HepG2 (cell line): ENCODE measurements around the gene CDK18. TPM values are rescaled to one million over a fixed set of nuclear protein-coding genes. Genes with fewer than 3 reads are reported as not detected.
A peak's percentile ranks its signal among the peaks of the same experiment; 100 is the strongest.

Experiments
- ATAC-seq: fragments of 200-7000 bp; cut with Tn5 transposase; 3 replicates; pipeline ENCODE4 v1.9.1; 2020; ENCODE audit warnings: mild to moderate bottlenecking, moderate library complexity
- BruUV-seq: library from RNA; stranded (reverse); fragments of 400-500 nt; replicated peaks from 2 replicates; lab custom pipeline; 2021; lab: Mats Ljungman, UMichigan
- CTCF ChIA-PET: fragments of 300-600 bp; formaldehyde crosslinking; extraction: SDS; loops from one replicate; lab custom pipeline; 2021; ENCODE audit warnings: low total read pairs, inconsistent platforms, low intra/inter-chr PET ratio; lab: Yijun Ruan, JAX
- POLR2A ChIA-PET: fragments of 350-600 bp; sonication (Branson Sonifier 250); formaldehyde crosslinking; loops from one replicate; lab custom pipeline; 2020; ENCODE audit warnings: antibody characterized with exemption, inconsistent platforms; lab: Yijun Ruan, JAX
- DNase-seq: peaks from one replicate; pipeline ENCODE4 v3.0.0-alpha.2; 2015; ENCODE audit warnings: low spot score
- FAIRE-seq: peaks from 3 replicates; lab custom pipeline; 2011; peaks lifted over from hg19 to GRCh38; lab: Jason Lieb, UNC
- H2AFZ ChIP-seq: one replicate; pipeline ENCODE4 v1.6.1; 2011; ENCODE audit warnings: low read length, inconsistent platforms
- H3K27ac ChIP-seq: fragments of 300-600 bp; 3 replicates; pipeline ENCODE4 v1.8.0; 2011; ENCODE audit warnings: mixed run types, mild to moderate bottlenecking, mixed read lengths, low read length, inconsistent platforms; ENCODE audit not compliant: insufficient read depth; ENCODE audit errors: extremely low read length
- H3K27me3 ChIP-seq, 2 experiments: fragments of 200-600 bp in 1 of 2; 2 replicates in 1 of 2; 3 replicates in 1 of 2; pipeline versions ENCODE4 v1.6.0 to v1.8.0; 2011; ENCODE audit warnings: low read length in 2 of 2, mild to moderate bottlenecking in 2 of 2, moderate library complexity in 2 of 2, inconsistent platforms in 1 of 2; ENCODE audit not compliant: insufficient read depth in 2 of 2, control insufficient read depth in 1 of 2
- H3K36me3 ChIP-seq, 2 experiments: fragments of 200-600 bp in 1 of 2; replicated peaks in 1 of 2; 2 replicates in 1 of 2; 3 replicates in 1 of 2; pipeline versions ENCODE4 v1.5.1 to v1.8.0; 2011; ENCODE audit warnings: low read length in 2 of 2, inconsistent platforms in 1 of 2; ENCODE audit not compliant: insufficient read depth in 2 of 2, control insufficient read depth in 1 of 2
- H3K4me1 ChIP-seq: 2 replicates; pipeline ENCODE4 v1.5.1; 2012; ENCODE audit warnings: low read length, inconsistent platforms; ENCODE audit not compliant: insufficient read depth
- H3K4me2 ChIP-seq: 2 replicates; pipeline ENCODE4 v1.6.0; 2011; ENCODE audit warnings: low read depth, low read length, inconsistent platforms
- H3K4me3 ChIP-seq, 3 experiments: fragments of 200-600 bp in 1 of 3; sonication (generic), shearing (Covaris generic) in 1 of 3; replicated peaks in 1 of 3; 2 replicates each; pipeline ENCODE4 v1.5.1; 2011 to 2016; ENCODE audit warnings: low read length in 3 of 3, inconsistent platforms in 2 of 3, low read depth in 2 of 3, mild to moderate bottlenecking in 2 of 3, control low read depth in 1 of 3, mixed read lengths in 1 of 3; ENCODE audit not compliant: insufficient read depth in 1 of 3
- H3K79me2 ChIP-seq: one replicate; pipeline ENCODE4 v1.6.1; 2011; ENCODE audit warnings: low read length, inconsistent platforms; ENCODE audit not compliant: insufficient read depth
- H3K9ac ChIP-seq: 2 replicates; pipeline ENCODE4 v1.6.0; 2011; ENCODE audit warnings: mild to moderate bottlenecking, low read depth, low read length, inconsistent platforms; ENCODE audit not compliant: insufficient read depth
- H3K9me3 ChIP-seq: 2 replicates; pipeline ENCODE4 v1.5.1; 2012; ENCODE audit warnings: mild to moderate bottlenecking, low read length
- H4K20me1 ChIP-seq: 2 replicates; pipeline ENCODE4 v1.6.0; 2011; ENCODE audit warnings: inconsistent platforms, mild to moderate bottlenecking, low read length, moderate library complexity; ENCODE audit not compliant: insufficient read depth
- EP300 ChIP-seq, 3 experiments: sonication (generic) in 1 of 3; formaldehyde crosslinking in 1 of 3; IDR thresholded peaks; 2 replicates each; pipeline versions ENCODE4 v1.5.1 to v1.6.1; 2011 to 2020; ENCODE audit warnings: low read depth in 2 of 3, low read length in 2 of 3, borderline replicate concordance in 1 of 3, improper control_type of control experiment in 1 of 3, mild to moderate bottlenecking in 1 of 3, missing genetic modification reagents in 1 of 3, moderate library complexity in 1 of 3
- GATAD2A ChIP-seq: IDR thresholded peaks from 2 replicates; pipeline ENCODE4 v1.6.1; 2016
- HOMEZ ChIP-seq: IDR thresholded peaks from 2 replicates; pipeline ENCODE4 v1.6.1; 2016; ENCODE audit warnings: low read depth
- MIER2 ChIP-seq: IDR thresholded peaks from 2 replicates; pipeline ENCODE4 v1.6.1; 2016; ENCODE audit warnings: missing biosample characterization, missing genetic modification reagents
- MIER3 ChIP-seq: IDR thresholded peaks from 2 replicates; pipeline ENCODE4 v1.6.1; 2016; ENCODE audit warnings: missing compliant biosample characterization, borderline replicate concordance
- NFIC ChIP-seq: IDR thresholded peaks from 2 replicates; pipeline ENCODE4 v1.6.1; 2012; ENCODE audit warnings: mild to moderate bottlenecking, low read length, inconsistent platforms
- RORA ChIP-seq: sonication (generic); formaldehyde crosslinking; IDR thresholded peaks from 2 replicates; pipeline ENCODE4 v1.5.0; 2020; ENCODE audit warnings: mild to moderate bottlenecking, missing genetic modification reagents, moderate library complexity
- STAG1 ChIP-seq: sonication (generic); formaldehyde crosslinking; IDR thresholded peaks from 2 replicates; pipeline ENCODE4 v1.4.0; 2020; ENCODE audit warnings: missing genetic modification reagents
- TEAD3 ChIP-seq: optimal IDR thresholded peaks from 2 replicates; pipeline ENCODE3; 2016; ENCODE audit warnings: borderline replicate concordance
- XRCC5 ChIP-seq: fragments of 200-400 bp; formaldehyde crosslinking; optimal IDR thresholded peaks from 2 replicates; pipeline ENCODE3; 2017; ENCODE audit warnings: mild to moderate bottlenecking, low read length
- ZNF124 ChIP-seq: sonication (generic); formaldehyde crosslinking; IDR thresholded peaks from 2 replicates; pipeline ENCODE4 v1.4.0; 2020; ENCODE audit warnings: missing genetic modification reagents
- ZNF160 ChIP-seq: sonication (generic); formaldehyde crosslinking; IDR thresholded peaks from 2 replicates; pipeline ENCODE4 v1.8.0; 2022; ENCODE audit warnings: mild to moderate bottlenecking, inconsistent platforms, missing genetic modification reagents
- WGBS: methylation state at CpG from one replicate; pipeline ENCODE4 v1.1.6; 2017; ENCODE audit warnings: low lambda C conversion rate; 5-methylcytosine and 5-hydroxymethylcytosine counted together
- in situ Hi-C: cut with HindIII; loops from 2 replicates; pipeline ENCODE4 v1.10.0; 2017; ENCODE audit warnings: low pct_unique_long_range_greater_than_20kb; ENCODE audit not compliant: extremely low pct_ligation_motif_present
- intact Hi-C: fragments of 100-400 bp; cut with micrococcal nuclease; formaldehyde crosslinking; loops from one replicate; pipeline ENCODE4 v1.10.0; 2022; ENCODE audit not compliant: unreplicated experiment
- polyA plus RNA-seq, 8 experiments: library from polyadenylated mRNA; depleted of rRNA in 3 of 8; stranded (reverse) in 7 of 8; unstranded in 1 of 8; fragments of >200 nt; fragmentation: Illumina TruSeq in 4 of 8; extraction: Trizol in 4 of 8; gene quantifications; 2 replicates each; pipeline versions ENCODE4 v1.2.1 to v1.2.3, GENCODE V29; 2011 to 2016; ENCODE audit warnings: low read depth in 4 of 8, missing spikeins in 1 of 8, mixed read lengths in 1 of 8; ENCODE audit not compliant: insufficient read depth in 1 of 8
- total RNA-seq, 5 experiments: library from RNA; depleted of rRNA; stranded (reverse); fragments of >200 nt; fragmentation: Illumina TruSeq; extraction: Trizol; gene quantifications; 2 replicates each; pipeline ENCODE4 v1.2.3, GENCODE V29; 2016; ENCODE audit warnings: low read depth in 1 of 5
- TF ChIP-seq, protein P1 (sequence below), 2 experiments: IDR thresholded peaks; 2 replicates each; pipeline ENCODE4 v1.6.1; 2011 to 2012; ENCODE audit warnings: low read length in 2 of 2, borderline replicate concordance in 1 of 2, low read depth in 1 of 2, mild to moderate bottlenecking in 1 of 2, moderate library complexity in 1 of 2
- TF ChIP-seq, protein P2 (sequence below): sonication (generic); formaldehyde crosslinking; IDR thresholded peaks from 2 replicates; pipeline ENCODE4 v1.4.0; 2020; ENCODE audit warnings: missing genetic modification reagents
- TF ChIP-seq, protein P3 (sequence below): sonication (generic); formaldehyde crosslinking; IDR thresholded peaks from 2 replicates; pipeline ENCODE4 v1.5.0; 2020; ENCODE audit warnings: mild to moderate bottlenecking, missing genetic modification reagents, moderate library complexity

Gene CDK18
- total and polyA plus RNA-seq, 2 of the 13 experiments (the other 11 are each of a cell fraction or from before 2014, with no cell fraction given), result 6.4 to 38.8 TPM

DNA sequence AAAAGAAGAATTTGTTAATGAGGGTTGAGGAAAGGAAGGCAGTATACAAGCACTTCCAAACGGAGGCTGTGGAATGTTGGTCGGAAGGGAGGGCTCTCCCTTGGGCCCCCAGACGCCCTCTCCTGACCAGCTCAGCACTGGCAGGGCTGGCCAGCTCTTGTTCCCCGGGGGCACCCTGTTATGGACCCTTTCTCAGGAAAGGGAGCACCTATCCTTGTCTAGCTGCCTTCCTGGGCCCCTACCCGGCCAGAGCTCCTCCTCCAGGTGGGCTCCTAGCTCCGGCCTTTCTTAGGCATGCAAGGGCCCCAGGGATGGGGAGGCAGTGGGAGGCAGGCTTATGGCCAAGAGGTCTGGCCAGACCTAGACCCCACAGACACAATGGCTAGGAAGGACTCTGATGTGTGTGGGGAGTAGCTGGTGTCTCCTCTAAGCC, 49.5 kb upstream of the CDK18 start:
- no peak overlapping the region for H3K4me3 ChIP-seq
- peaks cover 46% of the 10 kb centered on the region for H3K4me1 ChIP-seq
- DNase-seq, result no peak
- H2AFZ ChIP-seq, result no peak overlapping the region
- no peak overlapping the region for H3K4me2 ChIP-seq
- in situ Hi-C loops (no loop called here), intact Hi-C loops (loop anchor here (2.0 to 10.0 kb wide), 2 partner anchors 58 to 120 kb away; no protein-coding TSS in a partner anchor)
- ChIA-PET POLR2A (interaction anchor here (1.0 to 1.1 kb wide), 2 partner anchors 14 to 16 kb away, joined by 3 to 6 read pairs; no protein-coding TSS in a partner anchor), CTCF (interaction anchor here (0.7 to 1.6 kb wide), 2 partner anchors 32 to 58 kb away, joined by 3 to 8 read pairs; no protein-coding TSS in a partner anchor)
- H3K9ac ChIP-seq, result no peak overlapping the region
- peak; percentile 27; the same call in 2 of the 3 replicates for ATAC-seq
- no peaks in the 10 kb centered on the region for H3K9me3 ChIP-seq
- no peaks in the 10 kb centered on the region for H3K36me3 ChIP-seq
- no TSS peak for BruUV-seq
- peak; percentile 15 for FAIRE-seq
- H3K27me3 ChIP-seq, result peaks cover 0 to 70% of the 10 kb centered on the region in 2 experiments; a peak in 4 of 5 replicates
- 4% methylated on average over 2 of the region's 6 CpGs for WGBS
- H4K20me1 ChIP-seq, result no peaks in the 10 kb centered on the region
- no peaks in the 10 kb centered on the region for H3K79me2 ChIP-seq
- no peak overlapping the region for H3K27ac ChIP-seq
- TF ChIP-seq XRCC5, result peak; percentile 49
- TF ChIP-seq ZNF124 (CRISPR knock-in tag), result no peak
- TF ChIP-seq ZNF160 (CRISPR knock-in tag), result no peak
- TF ChIP-seq, protein P1, sequence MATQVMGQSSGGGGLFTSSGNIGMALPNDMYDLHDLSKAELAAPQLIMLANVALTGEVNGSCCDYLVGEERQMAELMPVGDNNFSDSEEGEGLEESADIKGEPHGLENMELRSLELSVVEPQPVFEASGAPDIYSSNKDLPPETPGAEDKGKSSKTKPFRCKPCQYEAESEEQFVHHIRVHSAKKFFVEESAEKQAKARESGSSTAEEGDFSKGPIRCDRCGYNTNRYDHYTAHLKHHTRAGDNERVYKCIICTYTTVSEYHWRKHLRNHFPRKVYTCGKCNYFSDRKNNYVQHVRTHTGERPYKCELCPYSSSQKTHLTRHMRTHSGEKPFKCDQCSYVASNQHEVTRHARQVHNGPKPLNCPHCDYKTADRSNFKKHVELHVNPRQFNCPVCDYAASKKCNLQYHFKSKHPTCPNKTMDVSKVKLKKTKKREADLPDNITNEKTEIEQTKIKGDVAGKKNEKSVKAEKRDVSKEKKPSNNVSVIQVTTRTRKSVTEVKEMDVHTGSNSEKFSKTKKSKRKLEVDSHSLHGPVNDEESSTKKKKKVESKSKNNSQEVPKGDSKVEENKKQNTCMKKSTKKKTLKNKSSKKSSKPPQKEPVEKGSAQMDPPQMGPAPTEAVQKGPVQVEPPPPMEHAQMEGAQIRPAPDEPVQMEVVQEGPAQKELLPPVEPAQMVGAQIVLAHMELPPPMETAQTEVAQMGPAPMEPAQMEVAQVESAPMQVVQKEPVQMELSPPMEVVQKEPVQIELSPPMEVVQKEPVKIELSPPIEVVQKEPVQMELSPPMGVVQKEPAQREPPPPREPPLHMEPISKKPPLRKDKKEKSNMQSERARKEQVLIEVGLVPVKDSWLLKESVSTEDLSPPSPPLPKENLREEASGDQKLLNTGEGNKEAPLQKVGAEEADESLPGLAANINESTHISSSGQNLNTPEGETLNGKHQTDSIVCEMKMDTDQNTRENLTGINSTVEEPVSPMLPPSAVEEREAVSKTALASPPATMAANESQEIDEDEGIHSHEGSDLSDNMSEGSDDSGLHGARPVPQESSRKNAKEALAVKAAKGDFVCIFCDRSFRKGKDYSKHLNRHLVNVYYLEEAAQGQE (IDR thresholded peaks at IDR 0.05; ENCODE audit: borderline replicate concordance in 1 of 2, low read depth in 1 of 2, low read length in 2 of 2), result 0 out of 4 replicates have a peak, but pooled peaks of 1 of the 2 experiments have one; percentile 12
- no peak for TF ChIP-seq EP300 (IDR thresholded peaks at IDR 0.05; ENCODE audit: low read depth in 2 of 2, low read length in 2 of 2)
- TF ChIP-seq EP300 (CRISPR knock-in tag; IDR thresholded peaks at IDR 0.05; ENCODE audit: borderline replicate concordance), result no peak
- 0 out of 2 replicates have a peak, but pooled peaks have one; percentile 40 for TF ChIP-seq MIER2 (CRISPR knock-in tag)
- TF ChIP-seq, protein P2, sequence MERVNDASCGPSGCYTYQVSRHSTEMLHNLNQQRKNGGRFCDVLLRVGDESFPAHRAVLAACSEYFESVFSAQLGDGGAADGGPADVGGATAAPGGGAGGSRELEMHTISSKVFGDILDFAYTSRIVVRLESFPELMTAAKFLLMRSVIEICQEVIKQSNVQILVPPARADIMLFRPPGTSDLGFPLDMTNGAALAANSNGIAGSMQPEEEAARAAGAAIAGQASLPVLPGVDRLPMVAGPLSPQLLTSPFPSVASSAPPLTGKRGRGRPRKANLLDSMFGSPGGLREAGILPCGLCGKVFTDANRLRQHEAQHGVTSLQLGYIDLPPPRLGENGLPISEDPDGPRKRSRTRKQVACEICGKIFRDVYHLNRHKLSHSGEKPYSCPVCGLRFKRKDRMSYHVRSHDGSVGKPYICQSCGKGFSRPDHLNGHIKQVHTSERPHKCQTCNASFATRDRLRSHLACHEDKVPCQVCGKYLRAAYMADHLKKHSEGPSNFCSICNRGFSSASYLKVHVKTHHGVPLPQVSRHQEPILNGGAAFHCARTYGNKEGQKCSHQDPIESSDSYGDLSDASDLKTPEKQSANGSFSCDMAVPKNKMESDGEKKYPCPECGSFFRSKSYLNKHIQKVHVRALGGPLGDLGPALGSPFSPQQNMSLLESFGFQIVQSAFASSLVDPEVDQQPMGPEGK (CRISPR knock-in tag), result peak; percentile 85
- no peak for TF ChIP-seq RORA
- TF ChIP-seq MIER3 (CRISPR knock-in tag), result no peak
- TF ChIP-seq, protein P3, sequence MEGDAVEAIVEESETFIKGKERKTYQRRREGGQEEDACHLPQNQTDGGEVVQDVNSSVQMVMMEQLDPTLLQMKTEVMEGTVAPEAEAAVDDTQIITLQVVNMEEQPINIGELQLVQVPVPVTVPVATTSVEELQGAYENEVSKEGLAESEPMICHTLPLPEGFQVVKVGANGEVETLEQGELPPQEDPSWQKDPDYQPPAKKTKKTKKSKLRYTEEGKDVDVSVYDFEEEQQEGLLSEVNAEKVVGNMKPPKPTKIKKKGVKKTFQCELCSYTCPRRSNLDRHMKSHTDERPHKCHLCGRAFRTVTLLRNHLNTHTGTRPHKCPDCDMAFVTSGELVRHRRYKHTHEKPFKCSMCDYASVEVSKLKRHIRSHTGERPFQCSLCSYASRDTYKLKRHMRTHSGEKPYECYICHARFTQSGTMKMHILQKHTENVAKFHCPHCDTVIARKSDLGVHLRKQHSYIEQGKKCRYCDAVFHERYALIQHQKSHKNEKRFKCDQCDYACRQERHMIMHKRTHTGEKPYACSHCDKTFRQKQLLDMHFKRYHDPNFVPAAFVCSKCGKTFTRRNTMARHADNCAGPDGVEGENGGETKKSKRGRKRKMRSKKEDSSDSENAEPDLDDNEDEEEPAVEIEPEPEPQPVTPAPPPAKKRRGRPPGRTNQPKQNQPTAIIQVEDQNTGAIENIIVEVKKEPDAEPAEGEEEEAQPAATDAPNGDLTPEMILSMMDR (CRISPR knock-in tag), result peak; percentile 58
- TF ChIP-seq TEAD3, result peak; percentile 48
- TF ChIP-seq GATAD2A (CRISPR knock-in tag), result no peak
- no peak for TF ChIP-seq NFIC
- no peak for TF ChIP-seq HOMEZ (CRISPR knock-in tag)
- TF ChIP-seq STAG1, result peak; percentile 60
